ENCODE data around the gene MCTP1. TPM values are rescaled to one million over a fixed set of nuclear protein-coding genes. Genes with fewer than 3 reads are reported as not detected.

The MCTP1 gene
- total and polyA plus RNA-seq, 4 donors = 8.2 to 54.6 (median 12.3) TPM

GRCh38 chr5:95283761-95284571 lies 928 bp downstream of the MCTP1 start:
- H3K9me3 ChIP-seq (ENCODE audit: control insufficient read depth, insufficient read depth, low read length) = no peaks in the 10 kb centered on the region
- 0% methylated on average over 75 of the region's 89 CpGs for WGBS (ENCODE audit: insufficient coverage)
- peak in 5 of 6 donors; percentile 17 to 84 (median 28) for DNase-seq (ENCODE audit: low read depth in 4 of 6, low spot score in 6 of 6)
- peaks cover 43% of the 10 kb centered on the region for H3K27me3 ChIP-seq (ENCODE audit: control insufficient read depth, insufficient read depth, low read length)
- H3K4me1 ChIP-seq (ENCODE audit: control insufficient read depth, insufficient read depth, low read length) = peaks cover 15% of the 10 kb centered on the region
- H3K4me3 ChIP-seq (ENCODE audit: low read depth, low read length) = peak overlapping the region; percentile 53
- H3K27ac ChIP-seq (ENCODE audit: low read depth, low read length) = no peak overlapping the region
- no peaks in the 10 kb centered on the region for H3K36me3 ChIP-seq (ENCODE audit: control insufficient read depth, insufficient read depth, low read length)

- H3K4me3 ChIP-seq (ENCODE audit: low read depth, low read length) = no peak overlapping the region
- no peak overlapping the region for H3K27ac ChIP-seq (ENCODE audit: low read depth, low read length)
- peak in 1 of 6 donors; percentile 28 for DNase-seq (ENCODE audit: low read depth in 4 of 6, low spot score in 6 of 6)
- peaks cover 41% of the 10 kb centered on the region for H3K27me3 ChIP-seq (ENCODE audit: control insufficient read depth, insufficient read depth, low read length)
- no peaks in the 10 kb centered on the region for H3K9me3 ChIP-seq (ENCODE audit: control insufficient read depth, insufficient read depth, low read length)
- 23% methylated on average over 4 of the region's 10 CpGs for WGBS (ENCODE audit: insufficient coverage)
- H3K4me1 ChIP-seq (ENCODE audit: control insufficient read depth, insufficient read depth, low read length) = peaks cover 15% of the 10 kb centered on the region
- no peaks in the 10 kb centered on the region for H3K36me3 ChIP-seq (ENCODE audit: control insufficient read depth, insufficient read depth, low read length)
Measured at GRCh38 chr5:95283022-95283615, 1.8 kb downstream of the MCTP1 start.

GRCh38 chr5:95281226-95281625 lies 3.7 kb downstream of the MCTP1 start:
- Histone ChIP-seq H3K4me1 (ENCODE audit: control insufficient read depth, insufficient read depth, low read length) (peaks cover 15% of the 10 kb centered on the region), H3K9me3 (ENCODE audit: control insufficient read depth, insufficient read depth, low read length) (no peaks in the 10 kb centered on the region), H3K27ac (ENCODE audit: low read depth, low read length) (no peak overlapping the region), H3K36me3 (ENCODE audit: control insufficient read depth, insufficient read depth, low read length) (no peaks in the 10 kb centered on the region), H3K27me3 (ENCODE audit: control insufficient read depth, insufficient read depth, low read length) (peaks cover 39% of the 10 kb centered on the region), H3K4me3 (ENCODE audit: low read depth, low read length) (no peak overlapping the region)
- 80% methylated on average over 1 of the region's 2 CpGs for WGBS (ENCODE audit: insufficient coverage)
- peak in 1 of 6 donors; percentile 32 for DNase-seq (ENCODE audit: low read depth in 4 of 6, low spot score in 6 of 6)

- Histone ChIP-seq H3K4me1 (ENCODE audit: control insufficient read depth, insufficient read depth, low read length) (peaks cover 15% of the 10 kb centered on the region), H3K27me3 (ENCODE audit: control insufficient read depth, insufficient read depth, low read length) (peaks cover 34% of the 10 kb centered on the region)
Measured at GRCh38 chr5:95280401-95281095, 4.3 kb downstream of the MCTP1 start.

GRCh38 chr5:95274011-95274410 lies 10.9 kb downstream of the MCTP1 start:
- no peaks in the 10 kb centered on the region for H3K36me3 ChIP-seq (ENCODE audit: control insufficient read depth, insufficient read depth, low read length)
- no peak for DNase-seq (ENCODE audit: low read depth in 4 of 6, low spot score in 6 of 6)
- no peaks in the 10 kb centered on the region for H3K9me3 ChIP-seq (ENCODE audit: control insufficient read depth, insufficient read depth, low read length)
- no peak overlapping the region for H3K27ac ChIP-seq (ENCODE audit: low read depth, low read length)
- H3K4me1 ChIP-seq (ENCODE audit: control insufficient read depth, insufficient read depth, low read length) = no peaks in the 10 kb centered on the region
- no peak overlapping the region for H3K4me3 ChIP-seq (ENCODE audit: low read depth, low read length)
- 81% methylated on average over 4 of the region's 5 CpGs for WGBS (ENCODE audit: insufficient coverage)
- no peaks in the 10 kb centered on the region for H3K27me3 ChIP-seq (ENCODE audit: control insufficient read depth, insufficient read depth, low read length)

More at GRCh38 chr5:95280401-95281095, 4.3 kb downstream of the MCTP1 start:
- Histone ChIP-seq H3K36me3 (ENCODE audit: control insufficient read depth, insufficient read depth, low read length) (no peaks in the 10 kb centered on the region), H3K27ac (ENCODE audit: low read depth, low read length) (no peak overlapping the region), H3K4me3 (ENCODE audit: low read depth, low read length) (no peak overlapping the region), H3K9me3 (ENCODE audit: control insufficient read depth, insufficient read depth, low read length) (no peaks in the 10 kb centered on the region)
- WGBS (ENCODE audit: insufficient coverage) = 42% methylated on average over 2 of the region's 8 CpGs
- DNase-seq (ENCODE audit: low read depth in 4 of 6, low spot score in 6 of 6) = peak in 1 of 6 donors; percentile 85

GRCh38 chr5:95272316-95272929 lies 12.5 kb downstream of the MCTP1 start:
- Histone ChIP-seq H3K36me3 (ENCODE audit: control insufficient read depth, insufficient read depth, low read length) (no peaks in the 10 kb centered on the region), H3K27me3 (ENCODE audit: control insufficient read depth, insufficient read depth, low read length) (no peaks in the 10 kb centered on the region), H3K4me3 (ENCODE audit: low read depth, low read length) (no peak overlapping the region), H3K4me1 (ENCODE audit: control insufficient read depth, insufficient read depth, low read length) (no peaks in the 10 kb centered on the region), H3K9me3 (ENCODE audit: control insufficient read depth, insufficient read depth, low read length) (no peaks in the 10 kb centered on the region), H3K27ac (ENCODE audit: low read depth, low read length) (no peak overlapping the region)
- DNase-seq (ENCODE audit: low read depth in 4 of 6, low spot score in 6 of 6) = no peak

GRCh38 chr5:95262933-95263660 lies 21.8 kb downstream of the MCTP1 start:
- DNase-seq (ENCODE audit: low read depth in 4 of 6, low spot score in 6 of 6) = no peak
- Histone ChIP-seq H3K4me3 (ENCODE audit: low read depth, low read length) (no peak overlapping the region), H3K9me3 (ENCODE audit: control insufficient read depth, insufficient read depth, low read length) (no peaks in the 10 kb centered on the region), H3K27ac (ENCODE audit: low read depth, low read length) (no peak overlapping the region), H3K4me1 (ENCODE audit: control insufficient read depth, insufficient read depth, low read length) (no peaks in the 10 kb centered on the region), H3K27me3 (ENCODE audit: control insufficient read depth, insufficient read depth, low read length) (no peaks in the 10 kb centered on the region), H3K36me3 (ENCODE audit: control insufficient read depth, insufficient read depth, low read length) (no peaks in the 10 kb centered on the region)
- 87% methylated on average over 2 of the region's 3 CpGs for WGBS (ENCODE audit: insufficient coverage)

GRCh38 chr5:95261437-95262175 lies 23.3 kb downstream of the MCTP1 start:
- Histone ChIP-seq H3K4me1 (ENCODE audit: control insufficient read depth, insufficient read depth, low read length) (no peaks in the 10 kb centered on the region), H3K27ac (ENCODE audit: low read depth, low read length) (no peak overlapping the region), H3K27me3 (ENCODE audit: control insufficient read depth, insufficient read depth, low read length) (no peaks in the 10 kb centered on the region), H3K9me3 (ENCODE audit: control insufficient read depth, insufficient read depth, low read length) (no peaks in the 10 kb centered on the region), H3K4me3 (ENCODE audit: low read depth, low read length) (no peak overlapping the region), H3K36me3 (ENCODE audit: control insufficient read depth, insufficient read depth, low read length) (no peaks in the 10 kb centered on the region)
- peak in 2 of 6 donors; percentile 72 to 74 for DNase-seq (ENCODE audit: low read depth in 4 of 6, low spot score in 6 of 6)
- WGBS (ENCODE audit: insufficient coverage) = 93% methylated on average over 4 of the region's 4 CpGs

All from spinal cord (tissue), 10 donors.